Type B pancreatic cell (in vitro differentiated cells): ENCODE measurements around the gene BANP. TPM values are rescaled to one million over a fixed set of nuclear protein-coding genes. Genes with fewer than 3 reads are reported as not detected.
"Not testable (repeated sequence)": the region's sequence is repeated elsewhere in the genome, so short reads cannot be mapped to it uniquely, and the experiment has no call there.

Experiments used
- DNase-seq: peaks from one replicate; pipeline ENCODE4 v3.0.0; 2021; ENCODE audit warnings: mixed read lengths; ENCODE audit not compliant: unreplicated experiment; ENCODE audit errors: extremely low spot score
- H3K27ac Mint-ChIP-seq: 2 replicates; pipeline ENCODE4 v1.8.0; 2021; ENCODE audit warnings: mild to moderate bottlenecking, mixed read lengths
- H3K27me3 Mint-ChIP-seq: 2 replicates; pipeline ENCODE4 v1.8.0; 2021; ENCODE audit warnings: mixed read lengths
- H3K36me3 Mint-ChIP-seq: 2 replicates; pipeline ENCODE4 v1.8.0; 2021; ENCODE audit warnings: mixed read lengths
- H3K4me1 Mint-ChIP-seq: one replicate; pipeline ENCODE4 v1.8.0; 2021; ENCODE audit warnings: mixed read lengths; ENCODE audit not compliant: unreplicated experiment
- H3K4me3 Mint-ChIP-seq: 2 replicates; pipeline ENCODE4 v1.8.0; 2021; ENCODE audit warnings: mild to moderate bottlenecking, mixed read lengths
- H3K9me3 Mint-ChIP-seq: 2 replicates; pipeline ENCODE4 v1.8.0; 2021; ENCODE audit warnings: mixed read lengths
- CTCF ChIP-seq: fragments of 200-600 bp; sonication (generic); conservative IDR thresholded peaks from 2 replicates; pipeline ENCODE4 v1.5.0; 2021; ENCODE audit warnings: antibody characterized with exemption, mild to moderate bottlenecking
- total RNA-seq: library from RNA; stranded (reverse); gene quantifications from 2 replicates; pipeline ENCODE4 v1.2.1, GENCODE V29; 2021; ENCODE audit warnings: low replicate concordance

BANP gene
- total RNA-seq, 1 donor from 2014 or later = 36.9 TPM

DNA sequence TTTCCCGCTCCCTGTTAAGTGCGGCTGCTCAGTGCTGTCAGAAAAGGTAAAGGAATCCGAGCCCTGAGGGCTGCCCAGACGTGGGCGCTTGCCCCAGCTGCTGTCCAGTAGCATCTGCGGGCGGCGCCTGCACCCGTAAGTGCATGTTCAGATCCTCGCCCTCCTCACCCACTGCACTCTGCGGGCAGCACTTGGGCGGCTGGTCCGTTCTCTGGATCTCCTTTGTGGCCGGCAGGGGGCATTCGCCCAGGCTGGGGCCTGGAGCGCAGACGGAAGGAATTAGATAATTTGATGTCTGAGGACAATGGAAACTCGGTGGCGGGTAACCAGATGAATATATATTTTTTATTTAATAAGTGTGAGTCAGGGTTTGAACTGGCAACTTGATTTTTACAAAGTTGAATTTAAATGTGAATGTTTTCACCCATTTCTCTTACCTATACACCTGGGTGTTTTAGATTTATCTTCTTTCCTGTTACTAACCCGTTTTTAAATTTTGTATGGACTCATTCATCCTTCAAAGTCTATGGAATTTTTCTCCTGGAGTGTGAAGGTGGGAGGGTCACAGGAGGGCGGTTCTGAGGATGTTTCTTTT, 73.4 kb downstream of the BANP start:
- H3K27ac Mint-ChIP-seq = peak overlapping the region; percentile 31
- H3K9me3 Mint-ChIP-seq, H3K4me3 Mint-ChIP-seq, H3K27me3 Mint-ChIP-seq, DNase-seq: not testable (repeated sequence)
- H3K4me1 Mint-ChIP-seq = peaks cover 15% of the 10 kb centered on the region
- TF ChIP-seq CTCF = peak; percentile 81
- H3K36me3 Mint-ChIP-seq = peaks cover 21% of the 10 kb centered on the region

DNA sequence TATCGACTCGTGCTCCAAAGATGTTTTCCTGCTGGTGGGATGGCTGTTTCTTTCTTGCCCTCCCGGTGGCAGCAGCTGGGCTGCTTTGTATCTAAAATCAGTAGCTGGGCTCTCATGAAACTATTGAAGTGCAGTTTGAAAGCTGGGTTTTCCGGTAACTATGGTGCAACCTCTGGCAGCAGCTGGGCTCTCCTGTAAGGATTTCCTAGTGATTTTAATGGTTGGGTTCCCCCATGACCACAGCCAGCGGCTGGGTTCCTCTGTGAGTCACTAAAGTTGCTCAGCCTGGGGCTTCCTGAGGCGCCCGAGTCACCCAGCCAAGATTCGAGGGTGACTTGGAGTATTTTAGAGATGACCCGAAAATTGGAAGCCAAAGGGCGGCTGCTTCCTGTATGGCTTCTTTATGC, 73.9 kb downstream of the BANP start:
- H3K36me3 Mint-ChIP-seq = peaks cover 21% of the 10 kb centered on the region
- peaks cover 15% of the 10 kb centered on the region for H3K4me1 Mint-ChIP-seq
- peak overlapping the region; percentile 31 for H3K27ac Mint-ChIP-seq
- H3K4me3 Mint-ChIP-seq, H3K27me3 Mint-ChIP-seq, DNase-seq, H3K9me3 Mint-ChIP-seq: not testable (repeated sequence)

- H3K27me3 Mint-ChIP-seq, H3K9me3 Mint-ChIP-seq, DNase-seq, H3K4me3 Mint-ChIP-seq: not testable (repeated sequence)
- H3K36me3 Mint-ChIP-seq = peaks cover 21% of the 10 kb centered on the region
- H3K4me1 Mint-ChIP-seq = peaks cover 15% of the 10 kb centered on the region
- H3K27ac Mint-ChIP-seq = peak overlapping the region; percentile 32
Measured at GRCh38 chr16:88025828-88026555, 74.8 kb downstream of the BANP start.

GRCh38 chr16:88026964-88027938, 76.0 kb downstream of the BANP start:
- no peaks in the 10 kb centered on the region for H3K9me3 Mint-ChIP-seq
- no peak overlapping the region for H3K4me3 Mint-ChIP-seq
- peaks cover 15% of the 10 kb centered on the region for H3K4me1 Mint-ChIP-seq
- peaks cover 21% of the 10 kb centered on the region for H3K36me3 Mint-ChIP-seq
- no peaks in the 10 kb centered on the region for H3K27me3 Mint-ChIP-seq
- TF ChIP-seq CTCF = no peak
- no peak overlapping the region for H3K27ac Mint-ChIP-seq
- no peak for DNase-seq

DNA sequence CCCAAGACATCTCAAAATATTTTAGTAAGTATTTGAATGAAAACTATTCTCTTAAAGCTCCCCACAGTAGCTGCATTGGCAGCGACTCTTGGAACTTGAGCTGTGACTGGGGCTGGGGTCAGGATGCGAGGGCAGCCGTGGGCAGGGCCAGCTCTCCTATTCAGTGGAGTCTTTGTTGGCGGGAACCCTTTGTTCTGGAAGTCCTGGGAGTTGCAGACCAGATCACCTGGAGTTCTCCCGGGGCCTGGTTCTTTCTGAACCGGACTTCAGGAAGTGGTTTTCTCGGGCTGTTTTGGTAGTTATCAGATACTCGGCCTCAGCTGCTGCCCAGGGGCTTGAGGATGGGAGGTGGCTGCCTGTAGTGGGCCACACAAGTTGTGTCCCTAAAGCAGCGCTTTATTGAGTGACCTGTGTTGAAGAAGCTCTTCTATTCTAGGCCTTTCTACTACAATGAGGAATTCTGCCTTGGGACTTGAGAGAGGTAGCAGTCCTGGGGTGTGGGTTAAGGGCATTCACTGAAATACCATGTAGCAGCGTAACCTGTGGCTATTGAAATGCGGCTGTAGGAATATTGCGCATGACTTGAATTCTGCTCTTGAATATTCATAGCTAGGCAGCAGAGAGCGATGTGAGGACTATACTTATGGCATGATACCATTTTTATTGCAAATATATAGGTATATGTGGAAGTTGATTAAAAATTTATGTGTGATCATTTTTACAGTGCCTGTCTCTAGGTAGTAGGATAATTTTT, 77.1 kb downstream of the BANP start:
- Mint-ChIP-seq H3K36me3 (peaks cover 21% of the 10 kb centered on the region), H3K4me1 (peaks cover 15% of the 10 kb centered on the region)
- not testable (repeated sequence) for DNase-seq, H3K27ac Mint-ChIP-seq, H3K9me3 Mint-ChIP-seq, H3K4me3 Mint-ChIP-seq, H3K27me3 Mint-ChIP-seq

- H3K27ac Mint-ChIP-seq = no peak overlapping the region
- peaks cover 7% of the 10 kb centered on the region for H3K4me1 Mint-ChIP-seq
- DNase-seq = no peak
- H3K27me3 Mint-ChIP-seq = no peaks in the 10 kb centered on the region
- no peak for TF ChIP-seq CTCF
- H3K4me3 Mint-ChIP-seq = no peak overlapping the region
- H3K9me3 Mint-ChIP-seq = no peaks in the 10 kb centered on the region
- peaks cover 18% of the 10 kb centered on the region for H3K36me3 Mint-ChIP-seq
Measured at GRCh38 chr16:88030498-88030897, 79.3 kb downstream of the BANP start.

GRCh38 chr16:88030961-88031360, 79.7 kb downstream of the BANP start:
- not testable (repeated sequence) for H3K4me3 Mint-ChIP-seq, H3K4me1 Mint-ChIP-seq, H3K27me3 Mint-ChIP-seq, H3K9me3 Mint-ChIP-seq, H3K27ac Mint-ChIP-seq, DNase-seq
- H3K36me3 Mint-ChIP-seq = peaks cover 18% of the 10 kb centered on the region

GRCh38 chr16:88033003-88033740, 81.9 kb downstream of the BANP start:
- not testable (repeated sequence) for H3K27me3 Mint-ChIP-seq, H3K9me3 Mint-ChIP-seq, H3K4me1 Mint-ChIP-seq, H3K27ac Mint-ChIP-seq, DNase-seq, H3K4me3 Mint-ChIP-seq, H3K36me3 Mint-ChIP-seq
